Nephron (organoid): ENCODE results near the gene ZNF117.

Source experiments
- H3K27ac Mint-ChIP-seq, 3 experiments: 2 replicates each; pipeline ENCODE4 v1.8.0; 2020; ENCODE audit warnings: mixed read lengths in 3 of 3, mild to moderate bottlenecking in 2 of 3, moderate library complexity in 1 of 3
- H3K27me3 Mint-ChIP-seq: 2 replicates; pipeline ENCODE4 v1.8.0; 2021; ENCODE audit warnings: low read depth, mild to moderate bottlenecking, moderate library complexity, mixed read lengths
- H3K36me3 Mint-ChIP-seq: 2 replicates; pipeline ENCODE4 v1.8.0; 2020; ENCODE audit warnings: low read depth, mixed read lengths
- H3K4me1 Mint-ChIP-seq: 2 replicates; pipeline ENCODE4 v1.8.0; 2020; ENCODE audit warnings: mixed read lengths
- H3K4me3 Mint-ChIP-seq, 3 experiments: 2 replicates each; pipeline ENCODE4 v1.8.0; 2020; ENCODE audit warnings: mild to moderate bottlenecking in 3 of 3, mixed read lengths in 3 of 3, moderate library complexity in 2 of 3
- H3K9me3 Mint-ChIP-seq: 2 replicates; pipeline ENCODE4 v1.8.0; 2020; ENCODE audit warnings: mixed read lengths
- CTCF ChIP-seq, 3 experiments: fragments of 200-600 bp; sonication (generic); IDR thresholded peaks; one replicate each; pipeline ENCODE4 v1.5.0; 2021; ENCODE audit warnings: antibody characterized with exemption in 3 of 3; ENCODE audit not compliant: unreplicated experiment in 3 of 3

Gene ZNF117

GRCh38 chr7:64998865-64999164 lies 8.0 kb upstream of the ZNF117 start:
- H3K4me3 Mint-ChIP-seq = no peak overlapping the region
- no peaks in the 10 kb centered on the region for H3K27me3 Mint-ChIP-seq
- H3K27ac Mint-ChIP-seq = no peak overlapping the region
- H3K36me3 Mint-ChIP-seq = peaks cover 98% of the 10 kb centered on the region
- H3K9me3 Mint-ChIP-seq = peaks cover 88% of the 10 kb centered on the region
- TF ChIP-seq CTCF (IDR thresholded peaks at IDR 0.05; ENCODE audit: unreplicated experiment in 3 of 3) = no peak
- H3K4me1 Mint-ChIP-seq = peaks cover 4% of the 10 kb centered on the region

DNA sequence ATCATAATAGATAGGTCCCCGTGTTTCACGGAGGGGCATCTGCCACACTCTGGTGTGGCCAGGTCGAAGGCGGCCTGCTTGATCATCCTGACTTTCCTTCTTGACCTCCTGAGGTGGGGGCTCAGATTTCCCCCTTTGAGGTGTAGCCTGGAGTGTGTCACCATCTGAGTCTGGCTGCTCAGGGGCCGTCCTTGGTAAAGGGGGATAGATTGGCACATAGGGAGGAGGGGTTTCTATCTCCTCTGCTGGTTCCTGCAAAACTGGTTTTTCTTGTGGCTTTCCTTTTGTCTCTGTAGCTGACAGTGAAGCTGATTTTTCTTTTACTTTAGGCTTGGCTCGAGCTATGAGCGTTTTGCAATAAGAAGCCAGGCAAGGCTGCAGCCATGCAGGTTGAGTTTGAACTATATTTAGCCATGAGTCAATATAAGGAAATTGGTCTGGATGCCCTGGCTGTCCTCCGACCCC lies 7.1 kb upstream of the ZNF117 start:
- H3K36me3 Mint-ChIP-seq = peaks cover 98% of the 10 kb centered on the region

DNA sequence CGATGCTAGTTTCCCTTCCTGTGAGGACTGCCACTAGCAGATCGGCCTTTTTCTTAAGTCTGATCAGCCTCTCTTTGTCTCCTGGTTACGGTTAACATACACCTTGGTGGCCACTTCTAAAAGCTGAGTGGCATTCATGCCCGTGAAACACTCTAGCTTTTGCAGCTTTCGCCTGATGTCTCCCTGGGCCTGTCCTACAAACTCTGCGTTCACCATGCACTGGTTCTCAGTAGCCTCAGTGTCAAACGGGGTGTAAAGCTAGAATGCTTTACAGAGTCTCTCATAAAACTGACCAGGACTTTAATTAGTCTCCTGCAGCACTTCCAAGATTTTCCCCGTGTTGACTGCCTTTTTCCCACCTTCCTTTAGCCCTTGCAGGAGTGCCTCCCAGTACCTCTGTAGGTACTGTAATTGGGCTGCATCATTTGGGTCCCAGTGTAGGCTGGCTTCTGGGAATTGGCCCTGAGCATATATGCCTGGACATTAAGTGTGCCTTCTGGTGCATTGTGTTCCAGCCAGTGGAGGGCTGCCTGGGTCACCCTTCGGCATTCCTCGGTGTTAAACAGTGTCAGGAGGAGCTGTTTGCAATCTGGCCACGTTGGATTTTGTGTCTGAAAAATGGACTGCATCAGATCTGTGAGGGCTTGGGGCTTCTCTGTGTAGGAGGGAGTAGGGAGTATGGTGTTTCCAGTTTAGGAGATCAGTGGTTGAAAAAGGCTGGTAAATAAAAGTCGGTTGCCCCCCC lies 6.5 kb upstream of the ZNF117 start:
- H3K4me3 Mint-ChIP-seq = no peak overlapping the region
- no peaks in the 10 kb centered on the region for H3K27me3 Mint-ChIP-seq
- H3K36me3 Mint-ChIP-seq = peaks cover 98% of the 10 kb centered on the region
- peaks cover 86% of the 10 kb centered on the region for H3K9me3 Mint-ChIP-seq
- no peak for TF ChIP-seq CTCF (IDR thresholded peaks at IDR 0.05; ENCODE audit: unreplicated experiment in 3 of 3)
- no peak overlapping the region for H3K27ac Mint-ChIP-seq
- no peaks in the 10 kb centered on the region for H3K4me1 Mint-ChIP-seq

More for the DNA sequence above, 7.1 kb upstream of the ZNF117 start:
- Mint-ChIP-seq H3K4me1 (no peaks in the 10 kb centered on the region), H3K9me3 (peaks cover 87% of the 10 kb centered on the region), H3K27ac (no peak overlapping the region), H3K4me3 (no peak overlapping the region), H3K27me3 (no peaks in the 10 kb centered on the region)
- TF ChIP-seq CTCF (IDR thresholded peaks at IDR 0.05; ENCODE audit: unreplicated experiment in 3 of 3) = no peak

GRCh38 chr7:64996305-64996704 lies 5.5 kb upstream of the ZNF117 start:
- peaks cover 98% of the 10 kb centered on the region for H3K36me3 Mint-ChIP-seq
- H3K27ac Mint-ChIP-seq = no peak overlapping the region
- peaks cover 90% of the 10 kb centered on the region for H3K9me3 Mint-ChIP-seq
- H3K4me3 Mint-ChIP-seq = no peak overlapping the region
- no peak for TF ChIP-seq CTCF (IDR thresholded peaks at IDR 0.05; ENCODE audit: unreplicated experiment in 3 of 3)
- peaks cover 3% of the 10 kb centered on the region for H3K27me3 Mint-ChIP-seq
- no peaks in the 10 kb centered on the region for H3K4me1 Mint-ChIP-seq

DNA sequence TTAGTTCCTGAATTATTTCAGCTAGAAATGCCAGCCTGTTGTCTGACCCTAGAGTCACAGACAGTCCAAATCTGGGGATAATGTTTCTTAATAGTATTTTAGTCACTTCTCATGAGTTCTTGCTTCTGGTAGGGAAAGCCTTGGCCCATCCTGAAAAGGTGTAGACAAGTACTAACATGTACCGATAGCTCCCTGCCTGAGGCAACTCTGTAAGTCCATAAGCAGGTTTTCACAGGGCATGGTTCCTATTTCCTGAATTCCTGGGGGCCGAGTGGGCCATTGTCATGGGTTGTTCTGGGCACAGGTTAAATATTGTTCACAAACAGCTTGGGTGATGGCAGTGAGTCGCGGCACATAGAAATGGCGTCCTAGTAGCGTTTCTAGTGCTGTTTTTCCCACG lies 3.1 kb upstream of the ZNF117 start:
- Mint-ChIP-seq H3K9me3 (peaks cover 86% of the 10 kb centered on the region), H3K4me1 (no peaks in the 10 kb centered on the region), H3K27ac (no peak overlapping the region), H3K27me3 (peaks cover 3% of the 10 kb centered on the region), H3K4me3 (no peak overlapping the region), H3K36me3 (peaks cover 98% of the 10 kb centered on the region)
- TF ChIP-seq CTCF (IDR thresholded peaks at IDR 0.05; ENCODE audit: unreplicated experiment in 3 of 3) = no peak

DNA sequence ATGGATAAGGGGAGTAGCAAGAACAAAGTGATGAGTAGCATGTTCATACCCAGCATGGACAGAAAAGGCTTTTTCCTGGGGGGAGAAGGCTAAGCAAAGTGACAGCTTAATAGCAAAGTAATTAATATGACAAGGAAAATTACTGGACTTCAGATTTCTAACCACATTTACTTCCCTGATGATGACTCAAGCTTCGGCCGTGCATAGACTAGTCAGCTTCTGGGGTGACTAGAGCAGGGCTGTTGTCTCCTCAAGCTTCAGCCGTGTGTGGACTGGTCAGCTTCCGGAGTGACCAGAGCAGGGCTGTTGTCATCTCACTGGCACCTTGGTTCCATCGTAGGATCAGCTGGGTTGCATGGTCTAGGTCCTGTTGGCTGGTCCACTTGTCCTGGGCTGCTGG lies 2.1 kb upstream of the ZNF117 start:
- no peak for TF ChIP-seq CTCF (IDR thresholded peaks at IDR 0.05; ENCODE audit: unreplicated experiment in 3 of 3)
- H3K4me3 Mint-ChIP-seq = no peak overlapping the region
- H3K36me3 Mint-ChIP-seq = peaks cover 98% of the 10 kb centered on the region
- no peak overlapping the region for H3K27ac Mint-ChIP-seq
- H3K9me3 Mint-ChIP-seq = peaks cover 86% of the 10 kb centered on the region
- H3K4me1 Mint-ChIP-seq = no peaks in the 10 kb centered on the region
- peaks cover 3% of the 10 kb centered on the region for H3K27me3 Mint-ChIP-seq
